Calu3 (cell line): ENCODE data around the gene COPS7A. TPM values are rescaled to one million over a fixed set of nuclear protein-coding genes. Genes with fewer than 3 reads are reported as not detected.
"Not testable (repeated sequence)": the region's sequence is repeated elsewhere in the genome, so short reads cannot be mapped to it uniquely, and the experiment has no call there.

Experiments used
- BruUV-seq: library from RNA; stranded (reverse); fragments of 400-500 nt; replicated peaks from 2 replicates; lab custom pipeline; 2021; lab: Mats Ljungman, UMichigan
- CTCF ChIA-PET: fragments of 300-600 bp; sonication (Branson Sonifier 250); formaldehyde crosslinking; loops from one replicate; lab custom pipeline; 2022; ENCODE audit warnings: antibody characterized with exemption; lab: Charles Lee
- DNase-seq: peaks from one replicate; pipeline ENCODE4 v3.0.0; 2022
- H3K27ac Mint-ChIP-seq: one replicate; pipeline ENCODE4 v1.8.0; 2022; ENCODE audit warnings: mixed read lengths; ENCODE audit not compliant: unreplicated experiment
- H3K27me3 Mint-ChIP-seq: one replicate; pipeline ENCODE4 v1.8.0; 2022; ENCODE audit warnings: mixed read lengths; ENCODE audit not compliant: unreplicated experiment
- H3K36me3 Mint-ChIP-seq: one replicate; pipeline ENCODE4 v1.8.0; 2022; ENCODE audit warnings: mild to moderate bottlenecking, moderate library complexity, mixed read lengths; ENCODE audit not compliant: insufficient read depth, unreplicated experiment
- H3K4me1 Mint-ChIP-seq: one replicate; pipeline ENCODE4 v1.8.0; 2022; ENCODE audit warnings: mild to moderate bottlenecking, low read depth, mixed read lengths; ENCODE audit not compliant: unreplicated experiment
- H3K4me3 Mint-ChIP-seq: one replicate; pipeline ENCODE4 v1.8.0; 2022; ENCODE audit warnings: mild to moderate bottlenecking, low read depth, moderate library complexity, mixed read lengths; ENCODE audit not compliant: unreplicated experiment
- H3K9me3 Mint-ChIP-seq: one replicate; pipeline ENCODE4 v1.8.0; 2022; ENCODE audit warnings: low read depth, mixed read lengths; ENCODE audit not compliant: unreplicated experiment
- intact Hi-C: fragments of 100-400 bp; cut with micrococcal nuclease; formaldehyde crosslinking; loops from one replicate; pipeline ENCODE4 v1.10.0; 2022; ENCODE audit not compliant: unreplicated experiment
- total RNA-seq: library from RNA; stranded (reverse); gene quantifications from 2 replicates; pipeline ENCODE4 v1.2.3, GENCODE V29; 2022
- TF ChIP-seq, protein P1 (sequence below): fragments of 200-600 bp; IDR thresholded peaks from one replicate; pipeline ENCODE4 v1.8.0; 2022; ENCODE audit warnings: antibody characterized with exemption; ENCODE audit not compliant: unreplicated experiment

Gene COPS7A
- total RNA-seq, 1 experiment from 2014 or later: 47.3 TPM

DNA sequence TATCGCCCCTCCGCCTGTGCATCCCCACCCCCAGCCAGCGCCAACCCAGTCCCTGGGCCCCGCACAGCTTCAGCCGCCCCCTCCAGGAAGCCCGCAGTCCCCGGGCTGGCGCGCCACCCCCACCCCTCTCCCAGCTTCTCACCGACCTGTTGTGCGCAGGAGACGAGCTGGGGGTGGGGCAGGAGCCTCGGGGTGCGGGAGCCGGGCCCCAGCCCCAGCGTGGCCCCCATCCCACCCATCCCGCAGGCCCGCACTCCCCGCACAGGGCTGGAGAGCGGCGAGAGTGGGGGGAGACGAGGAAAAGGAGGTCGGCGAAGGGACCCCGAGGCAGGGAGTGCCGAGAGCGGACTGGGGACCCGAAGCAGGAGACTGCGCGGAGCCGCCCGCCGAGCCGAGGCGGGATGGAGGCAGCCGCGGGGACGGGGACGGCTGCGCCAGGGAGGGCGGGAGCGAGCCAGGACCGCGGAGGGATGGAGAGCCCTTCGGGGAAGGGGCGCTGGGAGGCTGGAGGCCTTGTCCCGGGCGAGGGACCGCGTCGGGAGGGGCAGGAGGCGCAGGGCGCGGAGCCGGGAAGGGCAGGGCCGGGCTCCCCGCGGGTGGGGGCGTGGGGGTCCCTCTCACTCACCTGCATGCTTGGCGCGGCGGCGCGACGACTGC, 23.7 kb upstream of the COPS7A start:
- Mint-ChIP-seq H3K36me3 (no peaks in the 10 kb centered on the region), H3K27ac (no peak overlapping the region), H3K27me3 (peaks cover 100% of the 10 kb centered on the region), H3K9me3 (no peaks in the 10 kb centered on the region), H3K4me1 (peaks cover 10% of the 10 kb centered on the region), H3K4me3 (peak overlapping the region; percentile 24)
- intact Hi-C loops: loop anchor here (5.0 kb wide), 1 partner anchor 83 kb away; no protein-coding TSS in a partner anchor
- no TSS peak for BruUV-seq
- TF ChIP-seq, protein P1, sequence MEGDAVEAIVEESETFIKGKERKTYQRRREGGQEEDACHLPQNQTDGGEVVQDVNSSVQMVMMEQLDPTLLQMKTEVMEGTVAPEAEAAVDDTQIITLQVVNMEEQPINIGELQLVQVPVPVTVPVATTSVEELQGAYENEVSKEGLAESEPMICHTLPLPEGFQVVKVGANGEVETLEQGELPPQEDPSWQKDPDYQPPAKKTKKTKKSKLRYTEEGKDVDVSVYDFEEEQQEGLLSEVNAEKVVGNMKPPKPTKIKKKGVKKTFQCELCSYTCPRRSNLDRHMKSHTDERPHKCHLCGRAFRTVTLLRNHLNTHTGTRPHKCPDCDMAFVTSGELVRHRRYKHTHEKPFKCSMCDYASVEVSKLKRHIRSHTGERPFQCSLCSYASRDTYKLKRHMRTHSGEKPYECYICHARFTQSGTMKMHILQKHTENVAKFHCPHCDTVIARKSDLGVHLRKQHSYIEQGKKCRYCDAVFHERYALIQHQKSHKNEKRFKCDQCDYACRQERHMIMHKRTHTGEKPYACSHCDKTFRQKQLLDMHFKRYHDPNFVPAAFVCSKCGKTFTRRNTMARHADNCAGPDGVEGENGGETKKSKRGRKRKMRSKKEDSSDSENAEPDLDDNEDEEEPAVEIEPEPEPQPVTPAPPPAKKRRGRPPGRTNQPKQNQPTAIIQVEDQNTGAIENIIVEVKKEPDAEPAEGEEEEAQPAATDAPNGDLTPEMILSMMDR: no peak
- CTCF ChIA-PET: interaction anchor here (0.7 to 2.6 kb wide), 4 partner anchors 11 to 78 kb away, joined by 3 to 8 read pairs (median 4); partner anchors contain the start of genes COPS7A and ZNF384
- no peak for DNase-seq

DNA sequence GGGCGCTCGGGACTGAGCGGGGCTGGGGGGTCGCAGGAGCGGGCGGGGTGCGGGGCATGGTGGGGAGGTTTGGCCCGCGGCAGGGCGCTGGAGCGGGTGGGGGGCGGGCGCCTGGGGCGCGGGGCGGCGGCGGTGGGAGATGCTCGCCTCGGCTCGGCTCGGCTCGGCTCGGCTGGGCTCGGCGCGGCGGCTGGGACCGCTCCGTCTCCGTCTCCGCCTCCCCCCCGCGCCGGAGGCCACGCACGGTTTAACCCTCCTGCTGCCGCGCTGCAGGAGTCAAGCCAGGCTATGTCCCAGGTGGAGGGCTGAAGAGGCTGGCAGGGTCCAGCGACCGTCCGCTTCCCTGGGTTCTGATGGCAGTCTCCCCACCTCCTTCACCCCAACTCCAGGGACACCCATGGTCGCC, 23.2 kb upstream of the COPS7A start, which contains the start of gene PIANP:
Gene PIANP (minus strand): TSS at position 170 of the 406 bp plus-strand sequence. CDS start 2,754 bp downstream, outside the sequence.
- Mint-ChIP-seq H3K4me3 (peak within 1 kb of the TSS; percentile 24), H3K9me3 (no peaks in the 10 kb centered on the region), H3K27ac (no peak within 1 kb of the TSS), H3K27me3 (peaks cover 100% of the 10 kb centered on the region), H3K36me3 (no peaks in the 10 kb centered on the region), H3K4me1 (peaks cover 10% of the 10 kb centered on the region)
- intact Hi-C loops: no loop called here
- BruUV-seq: no TSS peak
- peak; percentile 42 for DNase-seq
- TF ChIP-seq, protein P1: no peak
- CTCF ChIA-PET: no interaction called here

DNA sequence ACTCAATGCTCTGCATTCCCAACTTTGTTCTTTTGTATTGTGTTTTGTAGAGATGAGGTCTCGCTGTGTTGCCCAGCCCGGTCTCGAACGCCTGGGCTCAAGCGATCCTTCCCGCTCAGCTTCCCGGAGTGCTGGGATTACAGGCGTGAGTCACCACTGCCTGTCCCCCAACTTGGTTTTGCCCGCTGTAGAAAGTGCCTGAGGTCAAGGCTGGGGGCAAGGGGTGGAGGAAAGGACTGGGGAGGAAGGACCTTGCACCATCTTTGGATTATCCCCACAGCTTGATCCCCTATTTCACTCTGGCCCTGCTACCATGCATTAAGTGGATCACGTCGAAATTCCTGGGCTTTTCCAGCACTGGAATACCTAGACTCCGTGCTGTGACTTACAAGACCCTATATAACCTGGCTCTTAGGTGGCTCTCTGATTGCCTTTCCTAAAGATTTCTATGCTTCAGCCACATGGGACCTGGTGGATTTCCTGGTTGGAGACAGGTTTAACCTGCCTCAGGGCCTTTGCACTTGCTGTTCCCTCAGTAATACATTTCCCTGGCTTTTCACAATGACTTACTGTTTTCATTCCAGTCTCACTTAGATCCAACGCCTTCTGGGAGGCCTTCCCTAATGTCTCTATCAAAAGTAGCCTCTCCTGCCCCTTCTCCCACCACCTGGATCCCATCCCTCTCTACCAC, 22.6 kb upstream of the COPS7A start:
- H3K4me3 Mint-ChIP-seq: peak overlapping the region; percentile 24
- CTCF ChIA-PET: no interaction called here
- no peaks in the 10 kb centered on the region for H3K9me3 Mint-ChIP-seq
- H3K4me1 Mint-ChIP-seq: peaks cover 10% of the 10 kb centered on the region
- BruUV-seq: no TSS peak
- TF ChIP-seq, protein P1: no peak
- DNase-seq: no peak
- intact Hi-C loops: no loop called here
- H3K36me3 Mint-ChIP-seq: no peaks in the 10 kb centered on the region
- peaks cover 97% of the 10 kb centered on the region for H3K27me3 Mint-ChIP-seq
- H3K27ac Mint-ChIP-seq: no peak overlapping the region

DNA sequence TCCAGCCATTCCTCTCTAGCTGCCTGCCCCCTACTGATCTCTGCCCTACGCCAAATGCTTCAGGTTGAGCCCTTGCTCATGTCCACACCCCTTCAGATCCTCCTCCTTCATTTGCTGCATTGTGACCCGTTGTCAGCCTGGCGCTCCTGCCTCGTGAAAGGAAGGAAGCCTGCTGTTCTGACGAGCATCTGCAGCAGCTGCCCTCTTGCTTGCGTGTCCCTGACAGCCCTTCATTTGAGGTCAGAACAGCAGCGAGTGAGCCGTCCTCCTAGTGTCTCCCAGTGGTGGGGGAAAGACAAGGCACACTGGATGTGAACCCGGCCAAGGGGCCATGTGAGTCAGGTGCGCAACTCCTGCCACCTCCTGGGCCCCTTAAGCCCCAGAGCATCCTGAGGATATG, 20.2 kb upstream of the COPS7A start:
- peaks cover 73% of the 10 kb centered on the region for H3K27me3 Mint-ChIP-seq
- DNase-seq: no peak
- H3K4me3 Mint-ChIP-seq: no peak overlapping the region
- CTCF ChIA-PET: no interaction called here
- H3K36me3 Mint-ChIP-seq: no peaks in the 10 kb centered on the region
- TF ChIP-seq, protein P1: no peak
- BruUV-seq: no TSS peak
- H3K9me3 Mint-ChIP-seq: no peaks in the 10 kb centered on the region
- no peak overlapping the region for H3K27ac Mint-ChIP-seq
- intact Hi-C loops: no loop called here
- peaks cover 10% of the 10 kb centered on the region for H3K4me1 Mint-ChIP-seq

DNA sequence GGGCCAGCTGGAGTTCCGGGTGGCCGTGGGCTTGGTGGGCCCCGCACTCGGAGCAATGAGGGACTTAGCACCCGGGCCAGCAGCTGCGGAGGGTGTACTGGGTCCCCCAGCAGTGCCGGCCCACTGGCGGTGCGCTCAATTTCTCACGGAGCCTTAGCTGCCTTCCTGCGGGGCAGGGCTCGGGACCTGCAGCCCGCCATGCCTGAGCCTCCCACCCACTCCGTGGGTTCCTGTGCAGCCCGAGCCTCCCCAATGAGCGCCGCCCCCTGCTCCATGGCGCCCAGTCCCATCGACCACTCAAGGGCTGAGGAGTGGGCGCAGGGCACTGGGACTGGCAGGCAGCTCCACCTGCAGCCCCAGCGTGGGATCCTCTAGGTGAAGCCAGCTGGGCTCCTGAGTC, 15.5 kb upstream of the COPS7A start:
- not testable (repeated sequence) for H3K36me3 Mint-ChIP-seq, BruUV-seq

More for the DNA sequence above, 15.5 kb upstream of the COPS7A start:
- peaks cover 26% of the 10 kb centered on the region for H3K27me3 Mint-ChIP-seq
- intact Hi-C loops, H3K9me3 Mint-ChIP-seq, H3K27ac Mint-ChIP-seq, H3K4me1 Mint-ChIP-seq, CTCF ChIA-PET, H3K4me3 Mint-ChIP-seq, DNase-seq: not testable (repeated sequence)
